ENCODE measurements around the gene RALGAPA1.
"Not testable (repeated sequence)": the region's sequence is repeated elsewhere in the genome, so short reads cannot be mapped to it uniquely, and the experiment has no call there.

Gene RALGAPA1

GRCh38 chr14:35626947-35627346 is 182.1 kb downstream of the RALGAPA1 start:
- not testable (repeated sequence) for DNase-seq (ENCODE audit: low read depth in 3 of 3)

- not testable (repeated sequence) for DNase-seq (ENCODE audit: low read depth in 3 of 3)
Measured at GRCh38 chr14:35621996-35622395, 187.1 kb downstream of the RALGAPA1 start.

GRCh38 chr14:35619998-35620397 is 189.1 kb downstream of the RALGAPA1 start:
- DNase-seq (ENCODE audit: low read depth in 3 of 3) = not testable (repeated sequence)

GRCh38 chr14:35619461-35619860 is 189.6 kb downstream of the RALGAPA1 start:
- DNase-seq (ENCODE audit: low read depth in 3 of 3) = not testable (repeated sequence)

GRCh38 chr14:35617500-35617899 is 191.6 kb downstream of the RALGAPA1 start:
- DNase-seq (ENCODE audit: low read depth in 3 of 3) = no peak

GRCh38 chr14:35607380-35607779 is 201.7 kb downstream of the RALGAPA1 start:
- no peak for DNase-seq (ENCODE audit: low read depth in 3 of 3)

- no peak for DNase-seq (ENCODE audit: low read depth in 3 of 3)
Measured at GRCh38 chr14:35600253-35600652, 208.8 kb downstream of the RALGAPA1 start.

- no peak for DNase-seq (ENCODE audit: low read depth in 3 of 3)
Measured at GRCh38 chr14:35594616-35595015, 214.5 kb downstream of the RALGAPA1 start.

GRCh38 chr14:35587373-35587772 is 221.7 kb downstream of the RALGAPA1 start:
- DNase-seq (ENCODE audit: low read depth in 3 of 3) = not testable (repeated sequence)

GRCh38 chr14:35578639-35579038 is 230.5 kb downstream of the RALGAPA1 start:
- no peak for DNase-seq (ENCODE audit: low read depth in 3 of 3)

- no peak for DNase-seq (ENCODE audit: low read depth in 3 of 3)
Measured at GRCh38 chr14:35578135-35578534, 231.0 kb downstream of the RALGAPA1 start.

GRCh38 chr14:35576856-35577255 is 232.2 kb downstream of the RALGAPA1 start:
- DNase-seq (ENCODE audit: low read depth in 3 of 3) = no peak

- no peak for DNase-seq (ENCODE audit: low read depth in 3 of 3)
Measured at GRCh38 chr14:35576260-35576659, 232.8 kb downstream of the RALGAPA1 start.

- no peak for DNase-seq (ENCODE audit: low read depth in 3 of 3)
Measured at GRCh38 chr14:35573911-35574310, 235.2 kb downstream of the RALGAPA1 start.

- no peak for DNase-seq (ENCODE audit: low read depth in 3 of 3)
Measured at GRCh38 chr14:35571598-35571997, 237.5 kb downstream of the RALGAPA1 start.

- DNase-seq (ENCODE audit: low read depth in 3 of 3) = no peak
Measured at GRCh38 chr14:35565871-35566464, 243.1 kb downstream of the RALGAPA1 start.

- DNase-seq (ENCODE audit: low read depth in 3 of 3) = no peak
Measured at GRCh38 chr14:35558680-35559079, 250.4 kb downstream of the RALGAPA1 start.

- DNase-seq (ENCODE audit: low read depth in 3 of 3) = no peak
Measured at GRCh38 chr14:35557221-35557747, 251.8 kb downstream of the RALGAPA1 start.

GRCh38 chr14:35556548-35556947 is 252.5 kb downstream of the RALGAPA1 start:
- no peak for DNase-seq (ENCODE audit: low read depth in 3 of 3)

- no peak for DNase-seq (ENCODE audit: low read depth in 3 of 3)
Measured at GRCh38 chr14:35553808-35554207, 255.3 kb downstream of the RALGAPA1 start.

- DNase-seq (ENCODE audit: low read depth in 3 of 3) = no peak
Measured at GRCh38 chr14:35551081-35551480, 258.0 kb downstream of the RALGAPA1 start.

GRCh38 chr14:35549551-35549950 is 259.5 kb downstream of the RALGAPA1 start:
- no peak for DNase-seq (ENCODE audit: low read depth in 3 of 3)

GRCh38 chr14:35543006-35543405 is 266.1 kb downstream of the RALGAPA1 start:
- DNase-seq (ENCODE audit: low read depth in 3 of 3) = no peak

GRCh38 chr14:35539969-35540368 is 269.1 kb downstream of the RALGAPA1 start:
- no peak for DNase-seq (ENCODE audit: low read depth in 3 of 3)
